ENCODE data around the gene AP2A2. TPM values are rescaled to one million over a fixed set of nuclear protein-coding genes. Genes with fewer than 3 reads are reported as not detected.

AP2A2 gene
- total RNA-seq, 1 experiment from 2014 or later: 62.0 TPM

- H3K9me3 ChIP-seq (ENCODE audit: low read depth, low read length, poor library complexity, severe bottlenecking): no peaks in the 10 kb centered on the region
- ChIA-PET POLR2A (ENCODE audit: low non-redundant PET) (no interaction called here), CTCF (no interaction called here)
- DNase-seq (ENCODE audit: low spot score): no peak
- BruUV-seq (replicated peaks): no TSS peak
- intact Hi-C loops (cut with micrococcal nuclease; ENCODE audit: unreplicated experiment): no loop called here
- no peak overlapping the region for H3K27ac ChIP-seq (ENCODE audit: low read depth, low read length, poor library complexity, severe bottlenecking)
- H3K4me1 ChIP-seq (ENCODE audit: insufficient read depth, low read length, poor library complexity, severe bottlenecking): peaks cover 9% of the 10 kb centered on the region
- no peaks in the 10 kb centered on the region for H3K27me3 ChIP-seq (replicated peaks; ENCODE audit: insufficient read depth, low read depth, low read length, poor library complexity)
- H3K36me3 ChIP-seq (ENCODE audit: insufficient read depth, low read length, poor library complexity, severe bottlenecking): peaks cover 9% of the 10 kb centered on the region
- H3K4me3 ChIP-seq (ENCODE audit: low read depth, low read length, poor library complexity, severe bottlenecking): no peak overlapping the region
- TF ChIP-seq CTCF (conservative IDR thresholded peaks at IDR 0.05; ENCODE audit: low read depth, low read length): no peak
- no peak for TF ChIP-seq EZH2 (IDR thresholded peaks at IDR 0.05; ENCODE audit: borderline replicate concordance, low read depth, low read length, poor library complexity, severe bottlenecking)
Observed at GRCh38 chr11:907668-908067, 18.0 kb upstream of the AP2A2 start.

- Histone ChIP-seq H3K9me3 (ENCODE audit: low read depth, low read length, poor library complexity, severe bottlenecking) (no peaks in the 10 kb centered on the region), H3K36me3 (ENCODE audit: insufficient read depth, low read length, poor library complexity, severe bottlenecking) (peaks cover 4% of the 10 kb centered on the region), H3K4me1 (ENCODE audit: insufficient read depth, low read length, poor library complexity, severe bottlenecking) (peaks cover 9% of the 10 kb centered on the region), H3K27me3 (replicated peaks; ENCODE audit: insufficient read depth, low read depth, low read length, poor library complexity) (no peaks in the 10 kb centered on the region), H3K27ac (ENCODE audit: low read depth, low read length, poor library complexity, severe bottlenecking) (no peak overlapping the region), H3K4me3 (ENCODE audit: low read depth, low read length, poor library complexity, severe bottlenecking) (no peak overlapping the region)
- ChIA-PET CTCF (no interaction called here), POLR2A (ENCODE audit: low non-redundant PET) (no interaction called here)
- BruUV-seq (replicated peaks): no TSS peak
- intact Hi-C loops (cut with micrococcal nuclease; ENCODE audit: unreplicated experiment): no loop called here
- TF ChIP-seq CTCF (conservative IDR thresholded peaks at IDR 0.05; ENCODE audit: low read depth, low read length): no peak
- TF ChIP-seq EZH2 (IDR thresholded peaks at IDR 0.05; ENCODE audit: borderline replicate concordance, low read depth, low read length, poor library complexity, severe bottlenecking): no peak
- no peak for DNase-seq (ENCODE audit: low spot score)
Observed at GRCh38 chr11:908273-908672, 17.4 kb upstream of the AP2A2 start.

- Histone ChIP-seq H3K4me1 (ENCODE audit: insufficient read depth, low read length, poor library complexity, severe bottlenecking) (peaks cover 9% of the 10 kb centered on the region), H3K4me3 (ENCODE audit: low read depth, low read length, poor library complexity, severe bottlenecking) (peak overlapping the region; percentile 91), H3K9me3 (ENCODE audit: low read depth, low read length, poor library complexity, severe bottlenecking) (no peaks in the 10 kb centered on the region), H3K36me3 (ENCODE audit: insufficient read depth, low read length, poor library complexity, severe bottlenecking) (no peaks in the 10 kb centered on the region), H3K27ac (ENCODE audit: low read depth, low read length, poor library complexity, severe bottlenecking) (no peak overlapping the region), H3K27me3 (replicated peaks; ENCODE audit: insufficient read depth, low read depth, low read length, poor library complexity) (no peaks in the 10 kb centered on the region)
- no peak for DNase-seq (ENCODE audit: low spot score)
- ChIA-PET CTCF (no interaction called here), POLR2A (ENCODE audit: low non-redundant PET) (no interaction called here)
- intact Hi-C loops (cut with micrococcal nuclease; ENCODE audit: unreplicated experiment): no loop called here
- no TSS peak for BruUV-seq (replicated peaks)
- TF ChIP-seq CTCF (conservative IDR thresholded peaks at IDR 0.05; ENCODE audit: low read depth, low read length) (no peak), EZH2 (IDR thresholded peaks at IDR 0.05; ENCODE audit: borderline replicate concordance, low read depth, low read length, poor library complexity, severe bottlenecking) (no peak)
Observed at GRCh38 chr11:909406-909805, 16.3 kb upstream of the AP2A2 start.
